Smooth muscle cell (in vitro differentiated cells): ENCODE data around the gene RARB. TPM values are rescaled to one million over a fixed set of nuclear protein-coding genes. Genes with fewer than 3 reads are reported as not detected.
A peak's percentile ranks its signal among the peaks of the same experiment; 100 is the strongest.

Experiments
- DNase-seq: peaks from one replicate; lab custom pipeline; 2025; ENCODE audit not compliant: unreplicated experiment; lab: John Stamatoyannopoulos, UW
- H2AFZ ChIP-seq: fragments of 200-600 bp; sonication (generic); 2 replicates; pipeline ENCODE4 v1.6.0; 2016; ENCODE audit warnings: antibody characterized with exemption, low read depth, mild to moderate bottlenecking
- H3F3A ChIP-seq: fragments of 200-600 bp; sonication (generic); 2 replicates; pipeline ENCODE4 v1.6.0; 2017; ENCODE audit warnings: antibody characterized with exemption, low read depth
- H3K27ac ChIP-seq: fragments of 200-600 bp; sonication (generic); 2 replicates; pipeline ENCODE4 v1.5.1; 2016; ENCODE audit warnings: low read depth, mild to moderate bottlenecking
- H3K27me3 ChIP-seq: fragments of 200-600 bp; sonication (generic); 2 replicates; pipeline ENCODE4 v1.6.1; 2016; ENCODE audit warnings: low read depth, mild to moderate bottlenecking
- H3K36me3 ChIP-seq: fragments of 200-600 bp; sonication (generic); 2 replicates; pipeline ENCODE4 v1.5.1; 2016; ENCODE audit warnings: low read depth
- H3K4me1 ChIP-seq: fragments of 200-600 bp; sonication (generic); 2 replicates; pipeline ENCODE4 v1.5.1; 2016; ENCODE audit warnings: low read depth
- H3K4me2 ChIP-seq: fragments of 200-600 bp; sonication (generic); 2 replicates; pipeline ENCODE4 v1.6.0; 2016; ENCODE audit warnings: mild to moderate bottlenecking
- H3K4me3 ChIP-seq: fragments of 200-600 bp; sonication (generic); 2 replicates; pipeline ENCODE4 v1.5.1; 2016; ENCODE audit warnings: mild to moderate bottlenecking
- H3K79me2 ChIP-seq: fragments of 200-600 bp; sonication (generic); 2 replicates; pipeline ENCODE4 v1.6.0; 2016; ENCODE audit warnings: low read depth, mild to moderate bottlenecking
- H3K9ac ChIP-seq: fragments of 200-600 bp; sonication (generic); 2 replicates; pipeline ENCODE4 v1.6.0; 2016; ENCODE audit warnings: low read depth
- H3K9me3 ChIP-seq: fragments of 200-600 bp; sonication (generic); replicated peaks from 2 replicates; pipeline ENCODE4 v1.5.1; 2016; ENCODE audit warnings: low read depth
- H4K20me1 ChIP-seq: fragments of 200-600 bp; sonication (generic); 2 replicates; pipeline ENCODE4 v1.6.0; 2016; ENCODE audit warnings: low read depth
- WGBS: methylation state at CpG from one replicate; pipeline ENCODE4 v1.1.7; 2016; ENCODE audit warnings: low lambda C conversion rate; 5-methylcytosine and 5-hydroxymethylcytosine counted together
- polyA plus RNA-seq: library from polyadenylated mRNA; unstranded; fragments of >200 nt; fragmentation: Nextera tagmentation; extraction: Ambion mirVana; gene quantifications from 2 replicates; pipeline ENCODE4 v1.2.1, GENCODE V29; 2016
- total RNA-seq: library from RNA; depleted of rRNA; stranded (reverse); fragments of >200 nt; gene quantifications from 2 replicates; pipeline ENCODE4 v1.2.3, GENCODE V29; 2014
- TF ChIP-seq, protein P1 (sequence below): fragments of 200-600 bp; sonication (generic); IDR thresholded peaks from 2 replicates; pipeline ENCODE4 v1.5.1; 2017; ENCODE audit warnings: borderline replicate concordance, mild to moderate bottlenecking, antibody characterized with exemption; ENCODE audit not compliant: insufficient read depth, poor library complexity, severe bottlenecking

RARB gene
- total and polyA plus RNA-seq, 2 experiments from 2014 or later, result 88.1 to 106 TPM

GRCh38 chr3:25563601-25564000 lies 135.5 kb downstream of the RARB start:
- 100% methylated on average over 1 of the region's 1 CpG for WGBS
- TF ChIP-seq, protein P1, sequence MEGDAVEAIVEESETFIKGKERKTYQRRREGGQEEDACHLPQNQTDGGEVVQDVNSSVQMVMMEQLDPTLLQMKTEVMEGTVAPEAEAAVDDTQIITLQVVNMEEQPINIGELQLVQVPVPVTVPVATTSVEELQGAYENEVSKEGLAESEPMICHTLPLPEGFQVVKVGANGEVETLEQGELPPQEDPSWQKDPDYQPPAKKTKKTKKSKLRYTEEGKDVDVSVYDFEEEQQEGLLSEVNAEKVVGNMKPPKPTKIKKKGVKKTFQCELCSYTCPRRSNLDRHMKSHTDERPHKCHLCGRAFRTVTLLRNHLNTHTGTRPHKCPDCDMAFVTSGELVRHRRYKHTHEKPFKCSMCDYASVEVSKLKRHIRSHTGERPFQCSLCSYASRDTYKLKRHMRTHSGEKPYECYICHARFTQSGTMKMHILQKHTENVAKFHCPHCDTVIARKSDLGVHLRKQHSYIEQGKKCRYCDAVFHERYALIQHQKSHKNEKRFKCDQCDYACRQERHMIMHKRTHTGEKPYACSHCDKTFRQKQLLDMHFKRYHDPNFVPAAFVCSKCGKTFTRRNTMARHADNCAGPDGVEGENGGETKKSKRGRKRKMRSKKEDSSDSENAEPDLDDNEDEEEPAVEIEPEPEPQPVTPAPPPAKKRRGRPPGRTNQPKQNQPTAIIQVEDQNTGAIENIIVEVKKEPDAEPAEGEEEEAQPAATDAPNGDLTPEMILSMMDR, result no peak
- H3K36me3 ChIP-seq, result no peaks in the 10 kb centered on the region

DNA sequence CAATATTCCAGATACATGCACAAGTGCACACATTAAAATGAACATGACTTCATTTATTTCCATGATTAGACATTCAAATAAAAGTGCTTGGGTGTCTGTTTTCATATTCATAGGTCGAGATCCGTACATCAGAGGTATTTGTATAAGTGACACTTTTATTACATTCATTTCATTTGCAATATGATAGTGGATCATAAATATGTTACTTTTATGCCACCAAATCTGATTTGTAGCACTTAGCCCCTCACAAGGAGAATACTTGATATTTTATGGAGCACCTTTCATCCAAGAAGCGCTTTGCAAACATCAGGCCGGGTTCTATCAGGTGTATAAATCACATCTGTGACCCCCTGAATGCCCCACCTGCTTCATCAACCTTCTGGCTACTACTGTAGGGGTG lies 136.0 kb downstream of the RARB start:
- no peak overlapping the region for H3K9ac ChIP-seq
- no peaks in the 10 kb centered on the region for H3K27me3 ChIP-seq
- H4K20me1 ChIP-seq, result peaks cover 53% of the 10 kb centered on the region
- TF ChIP-seq, protein P1, result no peak
- H2AFZ ChIP-seq, result no peak overlapping the region
- no peak for DNase-seq
- peaks cover 64% of the 10 kb centered on the region for H3K79me2 ChIP-seq
- no peaks in the 10 kb centered on the region for H3F3A ChIP-seq
- WGBS, result 97% methylated on average over 4 of the region's 4 CpGs
- H3K27ac ChIP-seq, result no peak overlapping the region
- H3K4me1 ChIP-seq, result no peaks in the 10 kb centered on the region
- H3K4me3 ChIP-seq, result no peak overlapping the region
- H3K9me3 ChIP-seq, result no peaks in the 10 kb centered on the region
- no peaks in the 10 kb centered on the region for H3K36me3 ChIP-seq
- H3K4me2 ChIP-seq, result no peak overlapping the region

More at GRCh38 chr3:25563601-25564000, 135.5 kb downstream of the RARB start:
- Histone ChIP-seq H3K4me2 (no peak overlapping the region), H3K4me3 (no peak overlapping the region), H3K27ac (no peak overlapping the region), H3K4me1 (no peaks in the 10 kb centered on the region), H3K9me3 (no peaks in the 10 kb centered on the region), H2AFZ (no peak overlapping the region), H3K27me3 (no peaks in the 10 kb centered on the region), H4K20me1 (peaks cover 53% of the 10 kb centered on the region), H3K9ac (no peak overlapping the region), H3K79me2 (peaks cover 64% of the 10 kb centered on the region), H3F3A (no peaks in the 10 kb centered on the region)
- DNase-seq, result no peak

DNA sequence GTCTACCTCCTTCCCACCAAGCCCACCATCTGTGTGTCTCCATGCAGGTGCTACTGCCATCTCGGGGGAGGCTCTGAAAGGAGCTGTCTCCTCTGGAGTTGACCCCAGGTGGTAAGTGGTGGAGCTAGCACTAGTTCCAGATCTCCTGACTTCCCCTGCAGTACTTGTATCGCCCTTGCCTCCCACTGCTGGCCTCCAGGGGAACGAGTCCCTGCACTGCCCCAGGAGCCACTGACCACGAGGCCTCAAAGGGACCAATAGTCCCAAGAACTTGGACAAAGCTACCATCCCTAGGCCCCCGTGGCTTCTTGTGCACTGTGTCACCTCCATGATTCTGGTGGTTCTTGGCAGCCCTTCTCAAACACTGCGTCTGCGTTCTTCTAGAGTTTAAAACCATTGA lies 137.7 kb downstream of the RARB start:
- no peaks in the 10 kb centered on the region for H3K27me3 ChIP-seq
- H3K27ac ChIP-seq, result peak overlapping the region; percentile 11
- H3K36me3 ChIP-seq, result no peaks in the 10 kb centered on the region
- no peaks in the 10 kb centered on the region for H3F3A ChIP-seq
- H2AFZ ChIP-seq, result no peak overlapping the region
- no peaks in the 10 kb centered on the region for H3K9me3 ChIP-seq
- WGBS, result 93% methylated on average over 7 of the region's 7 CpGs
- peaks cover 50% of the 10 kb centered on the region for H3K79me2 ChIP-seq
- peaks cover 44% of the 10 kb centered on the region for H4K20me1 ChIP-seq
- H3K4me2 ChIP-seq, result no peak overlapping the region
- no peak overlapping the region for H3K9ac ChIP-seq
- no peak for DNase-seq
- H3K4me1 ChIP-seq, result no peaks in the 10 kb centered on the region
- TF ChIP-seq, protein P1, result no peak
- H3K4me3 ChIP-seq, result no peak overlapping the region

- TF ChIP-seq, protein P1, result peak; percentile 10
- no peak overlapping the region for H3K4me2 ChIP-seq
- peak overlapping the region; percentile 11 for H3K27ac ChIP-seq
- H3K4me3 ChIP-seq, result no peak overlapping the region
- H3K27me3 ChIP-seq, result no peaks in the 10 kb centered on the region
- H3K79me2 ChIP-seq, result peaks cover 48% of the 10 kb centered on the region
- H3K9ac ChIP-seq, result no peak overlapping the region
- H3K4me1 ChIP-seq, result no peaks in the 10 kb centered on the region
- no peak for DNase-seq
- H3F3A ChIP-seq, result no peaks in the 10 kb centered on the region
- 82% methylated on average over 5 of the region's 5 CpGs for WGBS
- H4K20me1 ChIP-seq, result peaks cover 39% of the 10 kb centered on the region
- H2AFZ ChIP-seq, result no peak overlapping the region
- H3K36me3 ChIP-seq, result no peaks in the 10 kb centered on the region
- H3K9me3 ChIP-seq, result no peaks in the 10 kb centered on the region
Measured at GRCh38 chr3:25566358-25566920, 138.4 kb downstream of the RARB start.
